WTC11 (cell line): ENCODE data around the gene RAMP3. TPM values are rescaled to one million over a fixed set of nuclear protein-coding genes. Genes with fewer than 3 reads are reported as not detected.
A peak's percentile ranks its signal among the peaks of the same experiment; 100 is the strongest.
"Not testable (repeated sequence)": the region's sequence is repeated elsewhere in the genome, so short reads cannot be mapped to it uniquely, and the experiment has no call there.

Source experiments
- ATAC-seq: fragments of 200-7000 bp; cut with Tn5 transposase; 2 replicates; pipeline ENCODE4 v1.10.0; 2021; ENCODE audit warnings: mild to moderate bottlenecking, moderate library complexity
- CTCF ChIA-PET: fragments of 300-600 bp; sonication (Branson Sonifier 250); formaldehyde crosslinking; loops from one replicate; lab custom pipeline; 2021; ENCODE audit warnings: antibody characterized with exemption; lab: Charles Lee
- POLR2A ChIA-PET: fragments of 350-600 bp; sonication (Branson Sonifier 250); formaldehyde crosslinking; loops from one replicate; lab custom pipeline; 2021; ENCODE audit warnings: antibody characterized with exemption; lab: Charles Lee
- DNase-seq: peaks from one replicate; pipeline ENCODE4 v3.0.0; 2021; ENCODE audit warnings: low spot score
- H3K27ac Mint-ChIP-seq: 2 replicates; pipeline ENCODE4 v1.8.0; 2021; ENCODE audit warnings: mixed read lengths
- H3K27me3 Mint-ChIP-seq: 2 replicates; pipeline ENCODE4 v1.8.0; 2021; ENCODE audit warnings: low read depth, mild to moderate bottlenecking, moderate library complexity, mixed read lengths
- H3K36me3 Mint-ChIP-seq: 2 replicates; pipeline ENCODE4 v1.8.0; 2021; ENCODE audit warnings: mixed read lengths
- H3K4me1 Mint-ChIP-seq: 2 replicates; pipeline ENCODE4 v1.8.0; 2022; ENCODE audit warnings: mixed read lengths
- H3K4me3 Mint-ChIP-seq: 2 replicates; pipeline ENCODE4 v1.8.0; 2021; ENCODE audit warnings: mild to moderate bottlenecking, moderate library complexity, mixed read lengths
- H3K9me3 Mint-ChIP-seq: 2 replicates; pipeline ENCODE4 v1.8.0; 2021; ENCODE audit warnings: mixed read lengths
- ESRRA ChIP-seq: sonication (generic); formaldehyde crosslinking; IDR thresholded peaks from 2 replicates; pipeline ENCODE4 v1.8.1; 2022; ENCODE audit warnings: mild to moderate bottlenecking, missing genetic modification reagents, borderline replicate concordance
- JUN ChIP-seq: sonication (generic); formaldehyde crosslinking; IDR thresholded peaks from 2 replicates; pipeline ENCODE4 v1.8.0; 2023; ENCODE audit warnings: mild to moderate bottlenecking, missing genetic modification reagents
- NFE2L1 ChIP-seq: sonication (generic); formaldehyde crosslinking; IDR thresholded peaks from 2 replicates; pipeline ENCODE4 v1.8.1; 2023; ENCODE audit warnings: missing genetic modification reagents
- NR2C2 ChIP-seq: sonication (generic); formaldehyde crosslinking; IDR thresholded peaks from 2 replicates; pipeline ENCODE4 v1.8.0; 2022; ENCODE audit warnings: mild to moderate bottlenecking, missing genetic modification reagents
- PREB ChIP-seq: sonication (generic); formaldehyde crosslinking; IDR thresholded peaks from 2 replicates; pipeline ENCODE4 v1.8.1; 2022; ENCODE audit warnings: mild to moderate bottlenecking, missing genetic modification reagents, moderate library complexity, borderline replicate concordance
- SMAD3 ChIP-seq: sonication (generic); formaldehyde crosslinking; IDR thresholded peaks from 2 replicates; pipeline ENCODE4 v1.8.0; 2022; ENCODE audit warnings: missing genetic modification reagents, mild to moderate bottlenecking, borderline replicate concordance
- SMAD4 ChIP-seq: sonication (generic); formaldehyde crosslinking; IDR thresholded peaks from 2 replicates; pipeline ENCODE4 v1.8.0; 2022; ENCODE audit warnings: mild to moderate bottlenecking, missing genetic modification reagents
- STAT6 ChIP-seq: sonication (generic); formaldehyde crosslinking; conservative IDR thresholded peaks from 2 replicates; pipeline ENCODE4 v1.8.1; 2023; ENCODE audit warnings: mild to moderate bottlenecking, low read depth, missing genetic modification reagents, moderate library complexity
- ZBTB21 ChIP-seq: sonication (generic); formaldehyde crosslinking; IDR thresholded peaks from 2 replicates; pipeline ENCODE4 v1.8.1; 2023; ENCODE audit warnings: mild to moderate bottlenecking, missing genetic modification reagents, borderline replicate concordance
- ZNF121 ChIP-seq: sonication (generic); formaldehyde crosslinking; IDR thresholded peaks from 2 replicates; pipeline ENCODE4 v1.8.0; 2023; ENCODE audit warnings: missing genetic modification reagents
- ZNF232 ChIP-seq: sonication (generic); formaldehyde crosslinking; IDR thresholded peaks from 2 replicates; pipeline ENCODE4 v1.8.0; 2022; ENCODE audit warnings: mild to moderate bottlenecking, missing genetic modification reagents
- ZNF281 ChIP-seq: sonication (generic); formaldehyde crosslinking; IDR thresholded peaks from 2 replicates; pipeline ENCODE4 v1.8.0; 2023; ENCODE audit warnings: mild to moderate bottlenecking, missing genetic modification reagents
- ZNF396 ChIP-seq: fragments of 250-450 bp; sonication (Bioruptor Pico); IDR thresholded peaks from 2 replicates; pipeline ENCODE4 v1.8.0; 2021; ENCODE audit warnings: mild to moderate bottlenecking, moderate library complexity, borderline replicate concordance
- ZNF423 ChIP-seq: fragments of 250-450 bp; sonication (Bioruptor Pico); IDR thresholded peaks from 2 replicates; pipeline ENCODE4 v2.1.2; 2022; ENCODE audit warnings: mild to moderate bottlenecking, moderate library complexity
- total RNA-seq: library from RNA; stranded (reverse); gene quantifications from 3 replicates; pipeline ENCODE4 v1.2.3, GENCODE V29; 2021
- TF ChIP-seq, protein P1 (sequence below): sonication (generic); formaldehyde crosslinking; IDR thresholded peaks from 2 replicates; pipeline ENCODE4 v1.8.1; 2023; ENCODE audit warnings: mild to moderate bottlenecking, missing genetic modification reagents
- TF ChIP-seq, protein P2 (sequence below): fragments of 250-450 bp; sonication (Bioruptor Pico); IDR thresholded peaks from 2 replicates; pipeline ENCODE4 v1.9.0; 2021; ENCODE audit warnings: mild to moderate bottlenecking, borderline replicate concordance

Gene RAMP3
- total RNA-seq, 1 experiment from 2014 or later, result 0.85 TPM

GRCh38 chr7:45203459-45203858 is 45.9 kb downstream of the RAMP3 start (continued):
- TF ChIP-seq PREB (CRISPR knock-in tag) (no peak), STAT6 (no peak), SMAD3 (no peak)
- TF ChIP-seq, protein P1, sequence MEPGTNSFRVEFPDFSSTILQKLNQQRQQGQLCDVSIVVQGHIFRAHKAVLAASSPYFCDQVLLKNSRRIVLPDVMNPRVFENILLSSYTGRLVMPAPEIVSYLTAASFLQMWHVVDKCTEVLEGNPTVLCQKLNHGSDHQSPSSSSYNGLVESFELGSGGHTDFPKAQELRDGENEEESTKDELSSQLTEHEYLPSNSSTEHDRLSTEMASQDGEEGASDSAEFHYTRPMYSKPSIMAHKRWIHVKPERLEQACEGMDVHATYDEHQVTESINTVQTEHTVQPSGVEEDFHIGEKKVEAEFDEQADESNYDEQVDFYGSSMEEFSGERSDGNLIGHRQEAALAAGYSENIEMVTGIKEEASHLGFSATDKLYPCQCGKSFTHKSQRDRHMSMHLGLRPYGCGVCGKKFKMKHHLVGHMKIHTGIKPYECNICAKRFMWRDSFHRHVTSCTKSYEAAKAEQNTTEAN (CRISPR knock-in tag), result no peak

DNA sequence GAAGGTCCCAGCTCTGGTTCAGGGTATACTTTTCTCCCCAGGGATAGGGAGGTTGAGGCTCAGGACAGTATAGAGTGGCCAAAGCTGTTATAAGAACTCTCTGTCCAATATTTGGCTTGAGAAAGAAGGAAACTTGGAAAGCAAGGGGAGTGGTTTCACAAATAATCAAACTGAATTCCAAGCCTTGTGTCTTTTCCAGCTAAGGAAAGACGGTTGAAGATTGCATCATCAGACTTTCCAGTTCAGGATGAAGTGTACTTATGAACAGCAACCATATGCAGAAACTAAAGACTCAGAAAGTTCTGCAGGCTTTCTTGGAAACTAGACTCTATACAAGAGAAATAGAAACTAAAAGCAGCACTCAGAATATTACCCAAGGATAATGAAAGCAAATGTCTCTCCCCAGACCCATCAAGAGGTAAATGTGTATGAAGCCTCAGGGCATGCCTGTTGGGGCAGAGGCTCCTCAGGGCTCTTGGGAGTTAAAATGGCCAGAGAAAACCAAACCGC is 46.4 kb downstream of the RAMP3 start:
- peaks cover 5% of the 10 kb centered on the region; the same call in 1 of the 2 replicates for H3K9me3 Mint-ChIP-seq
- 0 out of 2 replicates have a peak, but pooled peaks cover 4% of the 10 kb centered on the region for H3K27me3 Mint-ChIP-seq
- ATAC-seq, result no peak
- H3K4me1 Mint-ChIP-seq, result peaks cover 2% of the 10 kb centered on the region; the same call in 1 of the 2 replicates
- ChIA-PET POLR2A (no interaction called here), CTCF (interaction anchor here (1.2 to 1.8 kb wide), 3 partner anchors 14 to 459 kb away, joined by 3 to 5 read pairs (median 4); partner anchors contain the start of gene RAMP3)
- no peak for DNase-seq
- no peak overlapping the region for H3K4me3 Mint-ChIP-seq
- TF ChIP-seq ZNF423, result no peak
- TF ChIP-seq ZNF232 (CRISPR knock-in tag), result no peak
- no peak for TF ChIP-seq ZNF121
- TF ChIP-seq, protein P2, sequence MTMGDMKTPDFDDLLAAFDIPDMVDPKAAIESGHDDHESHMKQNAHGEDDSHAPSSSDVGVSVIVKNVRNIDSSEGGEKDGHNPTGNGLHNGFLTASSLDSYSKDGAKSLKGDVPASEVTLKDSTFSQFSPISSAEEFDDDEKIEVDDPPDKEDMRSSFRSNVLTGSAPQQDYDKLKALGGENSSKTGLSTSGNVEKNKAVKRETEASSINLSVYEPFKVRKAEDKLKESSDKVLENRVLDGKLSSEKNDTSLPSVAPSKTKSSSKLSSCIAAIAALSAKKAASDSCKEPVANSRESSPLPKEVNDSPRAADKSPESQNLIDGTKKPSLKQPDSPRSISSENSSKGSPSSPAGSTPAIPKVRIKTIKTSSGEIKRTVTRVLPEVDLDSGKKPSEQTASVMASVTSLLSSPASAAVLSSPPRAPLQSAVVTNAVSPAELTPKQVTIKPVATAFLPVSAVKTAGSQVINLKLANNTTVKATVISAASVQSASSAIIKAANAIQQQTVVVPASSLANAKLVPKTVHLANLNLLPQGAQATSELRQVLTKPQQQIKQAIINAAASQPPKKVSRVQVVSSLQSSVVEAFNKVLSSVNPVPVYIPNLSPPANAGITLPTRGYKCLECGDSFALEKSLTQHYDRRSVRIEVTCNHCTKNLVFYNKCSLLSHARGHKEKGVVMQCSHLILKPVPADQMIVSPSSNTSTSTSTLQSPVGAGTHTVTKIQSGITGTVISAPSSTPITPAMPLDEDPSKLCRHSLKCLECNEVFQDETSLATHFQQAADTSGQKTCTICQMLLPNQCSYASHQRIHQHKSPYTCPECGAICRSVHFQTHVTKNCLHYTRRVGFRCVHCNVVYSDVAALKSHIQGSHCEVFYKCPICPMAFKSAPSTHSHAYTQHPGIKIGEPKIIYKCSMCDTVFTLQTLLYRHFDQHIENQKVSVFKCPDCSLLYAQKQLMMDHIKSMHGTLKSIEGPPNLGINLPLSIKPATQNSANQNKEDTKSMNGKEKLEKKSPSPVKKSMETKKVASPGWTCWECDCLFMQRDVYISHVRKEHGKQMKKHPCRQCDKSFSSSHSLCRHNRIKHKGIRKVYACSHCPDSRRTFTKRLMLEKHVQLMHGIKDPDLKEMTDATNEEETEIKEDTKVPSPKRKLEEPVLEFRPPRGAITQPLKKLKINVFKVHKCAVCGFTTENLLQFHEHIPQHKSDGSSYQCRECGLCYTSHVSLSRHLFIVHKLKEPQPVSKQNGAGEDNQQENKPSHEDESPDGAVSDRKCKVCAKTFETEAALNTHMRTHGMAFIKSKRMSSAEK (CRISPR knock-in tag), result no peak
- no peak for TF ChIP-seq ZNF396 (CRISPR knock-in tag)
- TF ChIP-seq SMAD4 (CRISPR knock-in tag), result no peak
- no peak for TF ChIP-seq ZBTB21 (CRISPR knock-in tag)
- TF ChIP-seq ESRRA (CRISPR knock-in tag), result no peak
- no peak for TF ChIP-seq JUN (CRISPR knock-in tag)
- TF ChIP-seq NR2C2 (CRISPR knock-in tag), result no peak
- no peak for TF ChIP-seq ZNF281
- no peak for TF ChIP-seq NFE2L1 (CRISPR knock-in tag)
- no peak overlapping the region for H3K27ac Mint-ChIP-seq
- H3K36me3 Mint-ChIP-seq, result no peaks in the 10 kb centered on the region

DNA sequence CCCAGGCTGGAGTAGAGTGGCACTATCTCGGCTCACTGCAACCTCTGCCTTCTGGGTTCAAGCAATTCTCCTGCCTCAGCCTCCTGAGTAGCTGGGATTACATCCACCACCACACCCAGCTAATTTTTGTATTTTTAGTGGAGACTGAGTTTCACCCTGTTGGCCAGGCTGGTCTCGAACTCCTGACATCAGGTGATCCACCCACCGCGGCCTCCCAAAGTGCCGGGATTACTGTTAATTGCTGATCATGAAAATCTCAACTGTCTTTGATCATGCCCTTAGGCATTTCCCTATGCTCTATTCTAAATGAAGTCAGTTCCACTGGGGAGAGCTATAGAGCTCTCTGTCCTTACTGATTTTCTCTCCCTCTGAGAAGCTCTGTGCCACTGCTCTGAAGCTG is 48.7 kb downstream of the RAMP3 start:
- DNase-seq, H3K27ac Mint-ChIP-seq, POLR2A ChIA-PET: not testable (repeated sequence)

GRCh38 chr7:45209909-45210308 is 52.3 kb downstream of the RAMP3 start:
- ATAC-seq, CTCF ChIA-PET, POLR2A ChIA-PET, H3K27ac Mint-ChIP-seq, H3K4me1 Mint-ChIP-seq, H3K36me3 Mint-ChIP-seq, H3K4me3 Mint-ChIP-seq, H3K9me3 Mint-ChIP-seq, H3K27me3 Mint-ChIP-seq, DNase-seq: not testable (repeated sequence)

More for the DNA sequence above, 48.7 kb downstream of the RAMP3 start:
- H3K9me3 Mint-ChIP-seq, H3K27me3 Mint-ChIP-seq, H3K36me3 Mint-ChIP-seq, H3K4me1 Mint-ChIP-seq, H3K4me3 Mint-ChIP-seq: not testable (repeated sequence)
- ATAC-seq, result peak; percentile 39; the same call in 1 of the 2 replicates
- CTCF ChIA-PET, result interaction anchor here (0.9 to 2.1 kb wide), 4 partner anchors 9 to 54 kb away, joined by 3 to 9 read pairs (median 6); no protein-coding TSS in a partner anchor
